Keratinocyte (primary cell): Measurements from ENCODE around the gene ANKRD17. TPM values are rescaled to one million over a fixed set of nuclear protein-coding genes. Genes with fewer than 3 reads are reported as not detected.
A peak's percentile ranks its signal among the peaks of the same experiment; 100 is the strongest.
"Not testable (repeated sequence)": the region's sequence is repeated elsewhere in the genome, so short reads cannot be mapped to it uniquely, and the experiment has no call there.

ENCODE experiments used
- DNase-seq: peaks from one replicate; pipeline ENCODE4 v3.0.0-alpha.2; 2011; ENCODE audit warnings: low read depth, missing footprints, low spot score
- FAIRE-seq: peaks from 2 replicates; lab custom pipeline; 2011; peaks lifted over from hg19 to GRCh38; lab: Jason Lieb, UNC
- H2AFZ ChIP-seq: 2 replicates; pipeline ENCODE4 v1.6.0; 2012; ENCODE audit warnings: low read length, control low read depth, inconsistent platforms; ENCODE audit not compliant: control insufficient read depth
- H3K27ac ChIP-seq: 2 replicates; pipeline ENCODE4 v1.5.1; 2011; ENCODE audit warnings: low read length; ENCODE audit not compliant: control insufficient read depth, insufficient read depth
- H3K27me3 ChIP-seq: 3 replicates; pipeline ENCODE4 v1.6.0; 2011; ENCODE audit warnings: low read length; ENCODE audit not compliant: control insufficient read depth, insufficient read depth; ENCODE audit errors: extremely low read depth
- H3K36me3 ChIP-seq, 2 experiments: 2 replicates in 1 of 2; 3 replicates in 1 of 2; pipeline ENCODE4 v1.5.1; 2011; ENCODE audit warnings: low read length in 2 of 2, mild to moderate bottlenecking in 1 of 2; ENCODE audit not compliant: control insufficient read depth in 2 of 2, insufficient read depth in 2 of 2; ENCODE audit errors: extremely low read depth in 1 of 2
- H3K4me1 ChIP-seq: 3 replicates; pipeline ENCODE4 v1.5.1; 2011; ENCODE audit warnings: low read length; ENCODE audit not compliant: control insufficient read depth, insufficient read depth; ENCODE audit errors: extremely low read depth
- H3K4me2 ChIP-seq: 3 replicates; pipeline ENCODE4 v1.6.0; 2011; ENCODE audit warnings: low read depth, low read length; ENCODE audit not compliant: control insufficient read depth, insufficient read depth; ENCODE audit errors: extremely low read depth
- H3K4me3 ChIP-seq, 3 experiments: fragments of 200-600 bp in 1 of 3; sonication (generic) in 1 of 3; 2 replicates in 2 of 3; 3 replicates in 1 of 3; pipeline ENCODE4 v1.5.1; 2011 to 2016; ENCODE audit warnings: low read length in 3 of 3, mild to moderate bottlenecking in 3 of 3, control low read depth in 2 of 3, inconsistent platforms in 1 of 3, low read depth in 1 of 3, mixed read lengths in 1 of 3, mixed run types in 1 of 3, moderate library complexity in 1 of 3; ENCODE audit not compliant: control insufficient read depth in 2 of 3, insufficient read depth in 2 of 3; ENCODE audit errors: extremely low read depth in 1 of 3
- H3K79me2 ChIP-seq: 2 replicates; pipeline ENCODE4 v1.6.0; 2012; ENCODE audit warnings: low read length; ENCODE audit not compliant: control insufficient read depth, insufficient read depth
- H3K9ac ChIP-seq: 3 replicates; pipeline ENCODE4 v1.6.0; 2011; ENCODE audit warnings: low read length; ENCODE audit not compliant: control insufficient read depth, insufficient read depth; ENCODE audit errors: extremely low read depth
- H3K9me1 ChIP-seq: 3 replicates; pipeline ENCODE4 v1.6.0; 2011; ENCODE audit warnings: low read length; ENCODE audit not compliant: control insufficient read depth, insufficient read depth; ENCODE audit errors: extremely low read depth
- H3K9me3 ChIP-seq: 2 replicates; pipeline ENCODE4 v1.5.1; 2012; ENCODE audit warnings: low read depth, low read length; ENCODE audit not compliant: control insufficient read depth
- H4K20me1 ChIP-seq: 3 replicates; pipeline ENCODE4 v1.6.0; 2011; ENCODE audit warnings: low read length; ENCODE audit not compliant: control insufficient read depth, insufficient read depth; ENCODE audit errors: extremely low read depth
- EZH2 ChIP-seq: IDR thresholded peaks from one replicate; pipeline ENCODE4 v1.6.1; 2012; ENCODE audit warnings: inconsistent platforms, mild to moderate bottlenecking, low read length, moderate library complexity
- dilution Hi-C: fragments of 300-500 bp; cut with MboI; formaldehyde crosslinking; loops from one replicate; pipeline ENCODE4 v1.7.0; 2020; ENCODE audit warnings: low sequenced_read_pairs; ENCODE audit not compliant: extremely low pct_ligation_motif_present
- polyA plus RNA-seq, 5 experiments: library from polyadenylated mRNA; depleted of rRNA in 3 of 5; stranded (reverse) in 3 of 5; stranded (forward) in 1 of 5; unstranded in 1 of 5; fragments of >200 nt; gene quantifications; 1 replicate in 1 of 5; 2 replicates in 3 of 5; 3 replicates in 1 of 5; pipeline versions ENCODE4 v1.2.1 to v1.2.3, GENCODE V29; 2011 to 2012; ENCODE audit warnings: missing spikeins in 2 of 5, low read depth in 1 of 5, low replicate concordance in 1 of 5
- TF ChIP-seq, protein P1 (sequence below), 3 experiments: IDR thresholded peaks in 1 of 3; conservative IDR thresholded peaks in 1 of 3; optimal IDR thresholded peaks in 1 of 3; 2 replicates in 2 of 3; 3 replicates in 1 of 3; pipeline versions ENCODE3 to v1.5.1; 2011; ENCODE audit warnings: low read length in 3 of 3, mild to moderate bottlenecking in 3 of 3, moderate library complexity in 2 of 3, control low read depth in 1 of 3, inconsistent platforms in 1 of 3; ENCODE audit not compliant: insufficient read depth in 2 of 3; ENCODE audit errors: extremely low read depth in 1 of 3

ANKRD17 gene
- polyA plus RNA-seq, 1 donor (not counting 4 experiments of a cell fraction or from before 2014, with no cell fraction given), result 51.5 TPM

DNA sequence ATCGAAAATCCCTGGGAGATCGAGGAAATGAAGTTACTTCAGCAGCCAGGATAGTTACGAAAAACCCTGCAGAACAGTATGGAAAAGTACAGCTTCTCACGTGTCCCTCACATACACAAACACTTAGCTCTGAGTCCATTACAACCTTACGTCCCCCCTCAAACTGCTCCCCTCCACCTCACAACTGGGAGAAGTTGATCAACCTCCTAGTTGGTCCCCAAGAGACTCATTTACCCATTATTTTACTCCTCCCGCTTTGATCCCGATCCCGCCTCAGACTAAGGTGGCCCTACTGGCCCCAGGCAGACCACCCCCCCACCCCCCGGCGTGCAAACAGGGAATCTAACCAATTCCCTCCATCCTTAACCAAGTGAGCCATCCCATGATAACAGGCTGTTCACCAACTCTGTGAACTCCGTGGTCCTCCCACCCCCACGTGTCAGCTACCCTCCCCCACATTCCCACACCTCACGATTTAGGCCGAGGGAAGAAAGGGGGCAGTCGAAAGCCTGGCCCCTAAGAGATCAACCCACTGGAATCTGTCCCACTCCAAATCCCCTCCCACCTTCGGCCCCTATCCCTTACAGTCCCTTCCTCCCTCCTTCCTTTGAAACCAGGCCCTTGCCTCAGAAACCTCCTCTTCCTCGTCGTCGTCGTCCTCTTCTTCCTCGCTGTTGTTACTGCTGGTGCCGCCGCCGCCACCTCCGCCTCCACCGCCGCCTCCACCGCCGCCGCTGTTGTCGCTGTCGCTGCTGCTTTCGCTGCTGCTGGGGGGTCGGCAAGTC, 755 bp downstream of the ANKRD17 start:
- H3K4me2 ChIP-seq, result peak overlapping the region; percentile 64
- H3K36me3 ChIP-seq, result peaks cover 0 to 2% of the 10 kb centered on the region in 2 experiments
- peak overlapping the region; percentile 96 for H3K27ac ChIP-seq
- H3K4me3 ChIP-seq, result peak overlapping the region; percentile 60 to 98 (median 90)
- peaks cover 17% of the 10 kb centered on the region for H3K4me1 ChIP-seq
- H3K9me3 ChIP-seq, result no peaks in the 10 kb centered on the region
- no peaks in the 10 kb centered on the region for H3K27me3 ChIP-seq
- dilution Hi-C loops, result no loop called here
- H3K79me2 ChIP-seq, result peaks cover 70% of the 10 kb centered on the region
- H2AFZ ChIP-seq, result peak overlapping the region; percentile 65
- TF ChIP-seq EZH2, result no peak
- TF ChIP-seq, protein P1, sequence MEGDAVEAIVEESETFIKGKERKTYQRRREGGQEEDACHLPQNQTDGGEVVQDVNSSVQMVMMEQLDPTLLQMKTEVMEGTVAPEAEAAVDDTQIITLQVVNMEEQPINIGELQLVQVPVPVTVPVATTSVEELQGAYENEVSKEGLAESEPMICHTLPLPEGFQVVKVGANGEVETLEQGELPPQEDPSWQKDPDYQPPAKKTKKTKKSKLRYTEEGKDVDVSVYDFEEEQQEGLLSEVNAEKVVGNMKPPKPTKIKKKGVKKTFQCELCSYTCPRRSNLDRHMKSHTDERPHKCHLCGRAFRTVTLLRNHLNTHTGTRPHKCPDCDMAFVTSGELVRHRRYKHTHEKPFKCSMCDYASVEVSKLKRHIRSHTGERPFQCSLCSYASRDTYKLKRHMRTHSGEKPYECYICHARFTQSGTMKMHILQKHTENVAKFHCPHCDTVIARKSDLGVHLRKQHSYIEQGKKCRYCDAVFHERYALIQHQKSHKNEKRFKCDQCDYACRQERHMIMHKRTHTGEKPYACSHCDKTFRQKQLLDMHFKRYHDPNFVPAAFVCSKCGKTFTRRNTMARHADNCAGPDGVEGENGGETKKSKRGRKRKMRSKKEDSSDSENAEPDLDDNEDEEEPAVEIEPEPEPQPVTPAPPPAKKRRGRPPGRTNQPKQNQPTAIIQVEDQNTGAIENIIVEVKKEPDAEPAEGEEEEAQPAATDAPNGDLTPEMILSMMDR (optimal IDR thresholded peaks at IDR 0.05 in 1 of 3, IDR thresholded peaks at IDR 0.05 in 1 of 3, conservative IDR thresholded peaks at IDR 0.05 in 1 of 3; ENCODE audit: extremely low read depth in 1 of 3, insufficient read depth in 2 of 3, low read length in 3 of 3), result no peak
- no peak for DNase-seq
- FAIRE-seq, result no peak
- no peaks in the 10 kb centered on the region for H3K9me1 ChIP-seq
- peak overlapping the region; percentile 92 for H3K9ac ChIP-seq
- H4K20me1 ChIP-seq, result peaks cover 6% of the 10 kb centered on the region

DNA sequence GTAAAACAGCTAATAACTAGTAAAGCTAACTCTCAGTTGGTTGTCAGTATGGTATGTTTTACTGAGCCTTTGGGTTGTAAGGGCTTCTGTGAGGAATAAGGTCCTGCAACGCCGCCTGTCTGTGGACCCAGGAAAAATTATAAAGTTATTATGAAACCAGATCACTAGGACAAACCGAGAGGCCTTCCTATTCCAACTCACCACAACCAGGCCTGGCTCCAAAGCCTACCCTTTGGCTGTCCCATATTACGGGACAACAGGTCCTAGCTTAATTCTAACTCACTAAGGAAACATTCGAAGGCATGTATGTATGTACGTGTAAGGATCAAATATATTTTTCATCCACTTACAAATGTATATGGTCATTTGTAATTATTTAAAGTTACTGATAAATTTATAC, 1.4 kb downstream of the ANKRD17 start:
- Histone ChIP-seq H3K4me3 (peak overlapping the region; percentile 60 to 98 (median 90)), H3K4me1 (peaks cover 17% of the 10 kb centered on the region), H2AFZ (no peak overlapping the region), H4K20me1 (peaks cover 6% of the 10 kb centered on the region), H3K9me3 (no peaks in the 10 kb centered on the region), H3K9ac (peak overlapping the region; percentile 92), H3K9me1 (no peaks in the 10 kb centered on the region), H3K36me3 (peaks cover 0 to 2% of the 10 kb centered on the region in 2 experiments), H3K27ac (peak overlapping the region; percentile 96), H3K27me3 (no peaks in the 10 kb centered on the region), H3K4me2 (peak overlapping the region; percentile 64), H3K79me2 (peaks cover 77% of the 10 kb centered on the region)
- no peak for TF ChIP-seq EZH2
- TF ChIP-seq, protein P1 (optimal IDR thresholded peaks at IDR 0.05 in 1 of 3, IDR thresholded peaks at IDR 0.05 in 1 of 3, conservative IDR thresholded peaks at IDR 0.05 in 1 of 3; ENCODE audit: extremely low read depth in 1 of 3, insufficient read depth in 2 of 3, low read length in 3 of 3), result peak; percentile 51 to 72 (median 68)
- FAIRE-seq (peak; percentile 32), DNase-seq (peak; percentile 21)
- dilution Hi-C loops, result no loop called here

DNA sequence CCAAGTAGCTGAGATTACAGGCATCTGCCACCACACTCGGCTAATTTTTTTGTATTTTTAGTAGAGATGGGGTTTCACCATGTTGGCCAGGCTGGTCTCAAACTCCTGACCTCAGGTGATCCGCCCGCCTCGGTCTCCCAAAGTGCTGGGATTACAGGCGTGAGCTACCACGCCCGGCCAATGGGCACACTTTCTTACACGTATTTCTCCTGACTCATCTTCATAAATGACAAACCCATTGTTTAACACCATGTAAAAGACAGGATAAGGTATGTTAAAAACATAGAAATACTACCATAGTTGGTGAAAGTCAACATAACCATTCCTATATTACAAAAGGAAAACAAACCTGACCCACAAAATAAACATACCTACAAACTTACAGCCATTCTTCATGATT, 2.8 kb downstream of the ANKRD17 start:
- Histone ChIP-seq H3K4me3 (peak overlapping the region in 2 of 3 experiments; percentile 60 to 90), H3K79me2 (peaks cover 85% of the 10 kb centered on the region), H3K4me2 (peak overlapping the region; percentile 64), H3K4me1 (peaks cover 17% of the 10 kb centered on the region), H3K27ac (peak overlapping the region; percentile 29)
- H3K9ac ChIP-seq, dilution Hi-C loops, H3K9me1 ChIP-seq, FAIRE-seq, H3K9me3 ChIP-seq, DNase-seq, H3K27me3 ChIP-seq, H2AFZ ChIP-seq, H4K20me1 ChIP-seq, H3K36me3 ChIP-seq: not testable (repeated sequence)
